Fibroblast of the aortic adventitia (primary cell): ENCODE measurements around the gene WDHD1. TPM values are rescaled to one million over a fixed set of nuclear protein-coding genes. Genes with fewer than 3 reads are reported as not detected.

Experiments used
- DNase-seq: peaks from one replicate; pipeline ENCODE4 v3.0.0-alpha.2; 2010; ENCODE audit warnings: low read depth
- H3K4me3 ChIP-seq: 2 replicates; pipeline ENCODE4 v1.5.1; 2011; ENCODE audit warnings: low read depth, mild to moderate bottlenecking, control low read depth, low read length, moderate library complexity
- total RNA-seq: library from RNA; depleted of rRNA; stranded (reverse); fragments of >200 nt; gene quantifications from 2 replicates; pipeline ENCODE4 v1.2.3, GENCODE V29; 2012; ENCODE audit warnings: low replicate concordance
- TF ChIP-seq, protein P1 (sequence below): IDR thresholded peaks from 2 replicates; pipeline ENCODE4 v1.5.1; 2011; ENCODE audit warnings: mild to moderate bottlenecking, low read length, control low read depth, inconsistent platforms; ENCODE audit not compliant: insufficient read depth

WDHD1 gene
- total RNA-seq, 1 donor, result 27.0 TPM

DNA sequence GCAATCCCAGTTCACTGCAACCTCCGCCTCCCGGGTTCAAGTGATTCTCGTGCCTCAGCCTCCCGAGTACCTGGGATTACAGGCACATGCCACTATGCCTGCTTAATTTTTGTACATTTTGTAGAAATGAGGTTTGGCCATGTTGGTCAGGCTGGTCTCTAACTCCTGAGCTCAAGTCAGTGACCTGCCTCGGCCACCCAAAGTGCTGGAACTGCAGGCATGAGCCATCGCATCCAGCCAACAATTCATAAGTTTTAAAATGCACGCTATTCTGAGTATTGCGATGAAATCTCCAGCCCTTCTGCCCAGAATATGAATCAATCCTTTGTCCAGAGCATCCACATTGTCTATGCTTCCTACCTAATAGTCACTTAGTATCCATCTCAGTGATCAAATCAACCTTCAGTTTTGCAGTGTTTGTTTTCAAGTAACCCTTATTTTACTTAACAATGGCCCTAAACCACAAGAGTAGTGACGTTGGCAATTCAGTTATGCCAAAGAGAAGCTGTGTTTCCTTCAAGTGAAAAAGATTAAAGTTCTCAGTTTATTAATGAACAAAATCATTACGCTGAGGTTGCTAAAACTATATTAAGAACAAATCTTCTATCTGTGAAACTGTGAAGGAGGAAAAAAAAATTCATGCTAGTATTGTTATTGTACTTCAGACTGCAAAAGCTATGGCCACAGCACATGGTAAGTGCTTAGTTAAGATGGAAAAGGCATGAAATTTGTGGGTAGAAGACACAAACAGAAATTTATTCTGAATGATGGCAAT is 135.2 kb downstream of the WDHD1 start:
- TF ChIP-seq, protein P1, sequence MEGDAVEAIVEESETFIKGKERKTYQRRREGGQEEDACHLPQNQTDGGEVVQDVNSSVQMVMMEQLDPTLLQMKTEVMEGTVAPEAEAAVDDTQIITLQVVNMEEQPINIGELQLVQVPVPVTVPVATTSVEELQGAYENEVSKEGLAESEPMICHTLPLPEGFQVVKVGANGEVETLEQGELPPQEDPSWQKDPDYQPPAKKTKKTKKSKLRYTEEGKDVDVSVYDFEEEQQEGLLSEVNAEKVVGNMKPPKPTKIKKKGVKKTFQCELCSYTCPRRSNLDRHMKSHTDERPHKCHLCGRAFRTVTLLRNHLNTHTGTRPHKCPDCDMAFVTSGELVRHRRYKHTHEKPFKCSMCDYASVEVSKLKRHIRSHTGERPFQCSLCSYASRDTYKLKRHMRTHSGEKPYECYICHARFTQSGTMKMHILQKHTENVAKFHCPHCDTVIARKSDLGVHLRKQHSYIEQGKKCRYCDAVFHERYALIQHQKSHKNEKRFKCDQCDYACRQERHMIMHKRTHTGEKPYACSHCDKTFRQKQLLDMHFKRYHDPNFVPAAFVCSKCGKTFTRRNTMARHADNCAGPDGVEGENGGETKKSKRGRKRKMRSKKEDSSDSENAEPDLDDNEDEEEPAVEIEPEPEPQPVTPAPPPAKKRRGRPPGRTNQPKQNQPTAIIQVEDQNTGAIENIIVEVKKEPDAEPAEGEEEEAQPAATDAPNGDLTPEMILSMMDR, result no peak
- no peak for DNase-seq
- H3K4me3 ChIP-seq, result no peak overlapping the region

DNA sequence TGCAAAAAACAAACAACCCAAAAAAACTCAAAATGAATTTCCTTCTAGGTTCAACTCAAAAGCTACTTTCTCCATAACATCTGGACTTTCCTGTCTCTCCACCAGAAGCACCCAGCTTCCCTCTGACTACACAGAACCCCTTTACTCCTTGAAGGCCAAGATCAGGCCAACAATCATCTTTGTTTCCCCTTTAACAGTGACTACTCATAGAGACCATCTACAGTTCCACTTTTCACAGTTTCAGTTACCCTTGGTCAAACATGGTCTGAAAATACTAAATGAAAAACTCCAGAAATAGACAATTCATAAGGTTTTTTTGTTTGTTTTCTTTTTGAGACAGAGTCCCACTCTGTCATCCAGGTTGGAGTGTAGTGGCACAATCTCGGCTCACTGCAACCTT is 136.1 kb downstream of the WDHD1 start:
- no peak overlapping the region for H3K4me3 ChIP-seq
- DNase-seq, result no peak
- TF ChIP-seq, protein P1, result no peak

DNA sequence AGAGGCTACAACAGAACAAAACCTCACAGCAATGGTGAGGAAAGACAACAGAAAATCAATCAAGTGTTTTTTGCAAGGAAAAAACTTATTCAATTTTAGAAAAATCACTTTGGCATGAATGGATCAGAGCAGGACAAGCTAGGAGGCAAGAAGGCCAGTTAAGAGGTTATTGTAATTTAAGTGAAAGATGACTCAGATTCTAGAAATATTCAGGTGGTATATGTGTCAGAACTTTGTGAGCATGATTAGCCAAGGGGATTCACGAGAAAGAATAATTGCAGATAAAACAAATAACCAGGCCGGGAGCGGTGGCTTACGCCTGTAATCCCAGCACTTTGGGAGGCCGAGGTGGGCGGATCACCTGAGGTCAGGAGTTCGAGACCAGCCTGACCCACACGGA is 137.0 kb downstream of the WDHD1 start:
- TF ChIP-seq, protein P1, result no peak
- no peak overlapping the region for H3K4me3 ChIP-seq
- no peak for DNase-seq

Other genes with a start within 250 kb of the WDHD1 start
- gene GCH1, start 124.3 kb downstream of the WDHD1 start, total RNA-seq, result 1.9 and 2.3 TPM in 2 replicates
- gene SOCS4, start 137 bp upstream of the WDHD1 start, total RNA-seq, result 11.6 and 25.0 TPM in 2 replicates
- 16.2 and 71.8 TPM in 2 replicates for gene MAPK1IP1L, start 24.5 kb upstream of the WDHD1 start, total RNA-seq
- 83.3 and 475 TPM in 2 replicates for gene LGALS3, start 102.2 kb upstream of the WDHD1 start, total RNA-seq
- gene DLGAP5, start 164.5 kb upstream of the WDHD1 start, total RNA-seq, result 0.49 and 23.8 TPM in 2 replicates
- gene FBXO34, start 244.3 kb upstream of the WDHD1 start, total RNA-seq, result 19.7 and 26.5 TPM in 2 replicates